ENCODE measurements around the gene SYT2.
"Not testable (repeated sequence)": the region's sequence is repeated elsewhere in the genome, so short reads cannot be mapped to it uniquely, and the experiment has no call there.

SYT2 gene

DNA sequence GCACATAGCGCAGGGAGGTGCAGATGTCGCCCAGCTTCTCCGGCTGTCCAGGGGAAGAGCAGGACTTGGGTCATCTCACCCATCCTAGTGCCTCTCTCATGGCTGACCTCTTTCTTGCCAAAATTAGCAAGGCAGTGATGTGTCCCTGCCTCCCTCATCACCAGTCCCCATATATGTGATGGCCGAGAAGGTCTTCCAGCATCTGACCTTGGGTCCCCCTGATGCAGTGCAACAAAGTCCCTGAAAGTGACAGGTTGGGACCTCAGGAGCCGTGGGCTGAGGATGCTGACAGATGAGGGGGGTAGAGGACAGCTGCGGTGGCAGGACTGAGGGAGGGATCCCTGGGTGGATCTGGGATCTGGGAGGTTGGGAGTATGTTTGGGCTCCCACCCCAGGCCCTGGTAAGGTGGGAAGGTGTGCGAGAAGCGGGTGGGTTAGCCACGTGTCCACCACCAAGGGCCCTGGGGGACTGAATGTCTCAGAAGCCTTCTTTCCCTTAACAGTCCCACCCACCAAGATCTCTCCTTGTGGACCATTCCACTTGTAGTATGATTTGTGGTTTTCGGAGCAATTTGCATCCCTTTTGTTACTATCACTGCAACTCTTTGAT, 109.7 kb downstream of the SYT2 start:
- DNase-seq (ENCODE audit: insufficient read length, low spot score), result no peak
- FAIRE-seq, result no peak

DNA sequence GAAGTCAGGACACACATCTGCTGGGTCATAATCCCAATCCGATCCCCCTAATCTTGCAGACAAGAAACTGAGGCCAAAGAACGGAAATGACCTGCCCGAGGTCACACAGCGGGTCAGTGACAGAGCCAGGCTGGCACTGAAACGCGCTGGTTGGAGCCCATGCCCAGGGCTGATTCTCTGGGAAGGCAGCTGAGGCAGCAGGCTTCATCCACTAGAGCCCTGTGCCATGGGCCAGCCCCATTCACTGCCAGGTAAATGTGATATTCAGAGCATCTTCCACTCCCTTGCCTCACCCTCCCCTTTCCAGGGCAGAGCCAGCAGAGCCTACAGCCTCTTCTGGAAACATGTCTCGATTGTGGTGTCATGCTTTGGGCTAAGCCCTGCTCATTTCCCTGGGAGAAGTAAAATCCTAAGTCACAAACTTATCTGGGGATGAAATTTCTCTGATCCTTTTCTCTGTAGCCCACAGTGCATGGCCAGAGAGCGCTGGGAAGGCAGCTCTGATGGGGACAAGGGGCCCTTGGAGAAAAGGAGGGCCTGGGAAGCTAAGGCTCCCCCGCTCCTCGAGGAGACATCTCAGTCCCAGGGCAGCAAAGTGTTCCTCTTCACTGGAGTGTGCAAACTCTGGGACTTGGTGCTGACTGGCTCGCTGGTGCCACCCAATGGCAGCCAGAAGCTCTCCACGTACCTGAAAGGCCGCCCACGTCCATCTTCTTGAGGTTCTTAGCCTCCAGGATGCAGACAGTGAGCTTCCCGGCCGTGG, 110.4 kb downstream of the SYT2 start:
- FAIRE-seq (peak; percentile 4), DNase-seq (ENCODE audit: insufficient read length, low spot score) (peak; percentile 58)

DNA sequence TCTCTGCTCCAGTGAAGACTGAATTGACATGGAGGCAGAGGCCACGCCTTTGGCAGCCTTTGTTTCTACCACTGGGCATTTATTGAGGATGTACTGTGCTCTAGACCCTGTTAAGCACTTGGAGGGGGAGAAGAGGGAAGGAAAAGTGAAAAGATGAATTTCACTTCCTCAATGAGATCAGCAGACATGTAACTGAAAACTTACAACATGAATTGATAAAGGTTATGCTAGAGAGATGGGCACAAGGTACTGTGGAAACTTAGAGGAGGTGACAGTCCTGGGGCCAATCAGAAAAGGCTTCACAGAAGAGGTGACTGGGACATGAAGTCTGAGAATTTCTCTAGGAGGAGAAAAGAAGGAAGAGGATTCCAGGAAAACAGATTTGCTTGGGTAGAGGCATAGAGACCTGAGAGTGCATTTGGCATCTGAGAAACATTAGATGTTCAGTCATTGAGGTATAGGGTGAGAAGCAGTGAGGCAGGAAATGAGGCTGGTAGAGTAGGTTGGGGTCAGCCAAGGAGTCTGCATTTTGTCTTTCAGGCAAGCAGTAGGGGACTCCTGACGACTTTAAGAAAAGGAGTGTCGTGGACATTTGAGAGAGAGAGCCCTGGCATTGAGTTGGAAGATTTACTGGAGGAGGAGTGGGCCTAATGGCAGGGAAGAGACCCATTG, 113.0 kb downstream of the SYT2 start:
- FAIRE-seq (no peak), DNase-seq (ENCODE audit: insufficient read length, low spot score) (no peak)

DNA sequence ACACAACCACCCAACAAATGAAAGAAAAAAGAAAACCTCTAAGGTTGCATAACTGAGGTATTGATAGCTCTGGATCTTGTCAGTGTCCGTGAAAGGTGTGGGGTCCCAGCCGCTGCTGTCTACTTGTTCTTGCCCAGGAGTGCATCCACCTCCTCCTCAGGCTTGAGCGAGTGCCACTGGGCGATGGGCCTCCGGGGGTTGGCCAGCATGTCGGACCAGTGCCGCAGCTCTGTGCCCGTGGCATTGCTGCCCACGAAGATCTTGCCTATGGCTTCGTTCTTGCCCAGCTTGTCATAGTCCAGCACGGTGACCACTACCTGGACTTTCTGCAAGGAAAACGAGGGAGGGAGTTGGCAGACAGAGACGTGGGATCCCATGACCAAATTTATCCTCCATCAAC, 113.6 kb downstream of the SYT2 start:
- FAIRE-seq (no peak), DNase-seq (ENCODE audit: insufficient read length, low spot score) (no peak)

DNA sequence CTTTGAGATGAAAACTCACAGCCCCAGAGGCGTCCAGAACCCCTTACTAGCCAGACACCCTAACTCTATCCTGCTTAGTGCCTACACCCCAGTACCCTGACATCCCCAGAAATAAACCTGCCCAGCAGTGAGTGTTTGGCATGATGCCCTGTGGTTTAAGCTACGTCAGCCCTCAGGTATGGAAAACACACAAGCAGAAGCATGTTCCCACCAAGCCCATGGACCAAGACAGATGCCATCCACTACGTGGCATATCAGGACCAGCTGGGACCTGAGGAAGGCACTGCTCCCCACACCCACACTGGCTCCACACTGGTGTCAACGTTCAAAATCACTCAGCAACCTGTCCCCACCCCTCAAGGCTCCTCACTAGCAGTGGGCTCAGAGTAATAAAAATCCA, 116.4 kb downstream of the SYT2 start:
- no peak for FAIRE-seq
- no peak for DNase-seq (ENCODE audit: insufficient read length, low spot score)

DNA sequence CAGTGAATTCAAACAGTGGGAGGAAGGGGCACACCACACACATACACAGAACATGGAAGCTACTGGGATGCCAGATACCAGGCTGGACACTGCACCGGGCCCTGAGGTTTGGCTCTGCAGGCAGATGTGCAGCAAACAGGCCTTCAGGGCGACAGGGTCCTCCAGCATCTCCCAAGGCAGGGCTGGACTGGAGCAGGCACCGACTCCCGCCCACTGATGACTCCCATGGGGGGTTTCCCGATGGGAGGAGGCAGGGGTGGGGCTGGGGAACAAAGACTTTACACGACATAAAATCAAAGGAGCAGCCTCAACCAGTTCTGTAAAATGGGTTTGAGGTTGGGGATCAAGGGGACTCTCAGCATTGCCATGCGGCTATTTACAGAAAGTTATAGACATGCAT, 118.1 kb downstream of the SYT2 start:
- DNase-seq (ENCODE audit: insufficient read length, low spot score), result no peak
- FAIRE-seq, result no peak

DNA sequence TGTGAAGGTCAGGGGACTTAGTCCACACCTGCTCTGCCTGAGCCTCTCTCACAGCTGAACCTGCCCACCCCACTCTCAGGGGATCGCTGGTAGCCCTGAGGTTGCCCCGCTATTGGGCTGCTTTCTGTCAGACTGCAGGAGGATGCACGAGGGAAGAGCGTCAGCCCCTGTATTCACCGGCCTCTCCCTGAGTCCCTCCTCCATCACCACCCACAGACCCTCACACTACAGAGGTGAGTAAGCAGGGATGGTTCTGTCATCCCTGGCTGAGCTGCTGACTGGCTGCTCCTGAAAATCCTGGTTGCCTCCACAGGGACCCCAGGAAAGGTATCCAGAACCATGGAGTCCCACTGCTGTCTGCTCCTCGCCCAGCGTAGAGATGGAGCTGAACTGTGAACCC, 118.7 kb downstream of the SYT2 start:
- no peak for DNase-seq (ENCODE audit: insufficient read length, low spot score)
- no peak for FAIRE-seq

DNA sequence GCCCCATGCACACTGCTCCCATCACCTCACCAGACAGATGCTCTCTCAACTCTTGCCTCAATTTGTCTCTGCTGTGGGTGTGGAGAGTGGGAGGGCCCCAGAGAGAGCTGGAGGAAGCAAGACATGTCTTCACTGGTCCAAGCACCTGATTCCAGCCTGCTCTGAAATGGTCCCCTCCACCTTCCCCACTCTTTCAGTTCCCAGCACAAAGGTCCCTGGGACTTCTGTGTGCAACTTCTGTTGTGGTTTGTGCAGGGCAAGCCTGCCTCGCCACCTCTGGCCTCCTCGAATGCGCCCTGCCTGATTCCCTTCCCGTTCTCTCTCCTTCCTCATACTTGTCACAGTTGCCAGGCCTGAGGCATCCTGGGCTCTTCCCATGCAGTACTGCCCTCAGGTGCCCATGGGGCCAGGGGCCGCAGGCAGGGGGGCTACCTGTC, 119.3 kb downstream of the SYT2 start:
- DNase-seq (ENCODE audit: insufficient read length, low spot score) (no peak), FAIRE-seq (no peak)

DNA sequence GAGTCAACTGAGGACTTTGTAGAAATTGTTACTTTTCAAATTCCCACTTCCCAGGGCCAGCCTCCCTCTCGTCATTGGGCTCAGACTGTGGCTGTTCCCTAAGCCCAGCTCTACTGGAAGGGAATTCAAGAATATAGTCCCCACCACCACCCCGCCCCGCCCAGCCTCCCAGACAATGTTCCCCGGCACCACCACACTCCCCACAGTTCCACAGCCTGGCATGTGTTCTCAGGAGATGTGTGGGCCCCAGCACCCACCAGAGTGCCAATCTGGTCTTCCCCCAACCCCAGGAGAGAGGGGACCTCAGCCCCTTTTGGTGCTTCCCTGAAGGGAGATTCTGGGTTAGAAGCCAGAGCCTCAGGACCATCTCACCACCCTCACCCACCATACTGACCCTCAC, 120.1 kb downstream of the SYT2 start:
- FAIRE-seq (no peak), DNase-seq (ENCODE audit: insufficient read length, low spot score) (no peak)

DNA sequence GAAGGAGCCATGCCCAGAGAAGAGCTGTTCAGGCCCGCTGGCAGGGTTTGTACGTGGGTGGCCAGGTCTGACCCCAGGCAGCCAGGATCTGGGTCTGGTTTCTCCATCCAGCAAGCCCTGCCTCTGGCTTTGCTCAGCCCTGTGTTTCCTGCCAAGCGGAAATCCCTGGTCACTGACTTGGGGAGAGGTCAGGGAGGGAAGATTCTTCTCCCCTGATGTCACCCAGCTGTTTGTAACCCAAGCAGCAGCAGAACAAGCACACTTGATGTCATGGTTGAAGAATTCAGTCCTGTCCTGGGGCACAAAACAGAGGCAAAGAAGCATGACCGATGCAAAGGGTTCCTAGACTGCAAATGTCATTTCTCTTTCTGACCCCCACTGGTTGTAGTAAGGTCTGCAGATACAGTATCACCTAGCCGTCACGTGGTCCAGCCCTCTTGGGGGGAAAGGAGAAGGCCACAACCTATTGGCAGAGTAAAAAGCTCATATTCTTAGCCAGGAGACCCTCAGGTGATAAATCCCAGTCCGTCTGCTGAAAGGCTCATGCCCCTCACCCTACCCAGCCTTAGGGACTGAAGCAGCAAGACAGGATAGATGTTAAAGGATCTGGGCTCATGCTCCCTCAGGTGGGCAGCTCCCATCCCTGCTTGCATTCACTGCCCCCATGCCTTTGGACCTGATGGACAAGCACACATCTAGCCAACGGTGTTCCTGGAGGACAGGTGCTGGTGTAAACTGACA, 120.9 kb downstream of the SYT2 start:
- no peak for FAIRE-seq
- no peak for DNase-seq (ENCODE audit: insufficient read length, low spot score)

DNA sequence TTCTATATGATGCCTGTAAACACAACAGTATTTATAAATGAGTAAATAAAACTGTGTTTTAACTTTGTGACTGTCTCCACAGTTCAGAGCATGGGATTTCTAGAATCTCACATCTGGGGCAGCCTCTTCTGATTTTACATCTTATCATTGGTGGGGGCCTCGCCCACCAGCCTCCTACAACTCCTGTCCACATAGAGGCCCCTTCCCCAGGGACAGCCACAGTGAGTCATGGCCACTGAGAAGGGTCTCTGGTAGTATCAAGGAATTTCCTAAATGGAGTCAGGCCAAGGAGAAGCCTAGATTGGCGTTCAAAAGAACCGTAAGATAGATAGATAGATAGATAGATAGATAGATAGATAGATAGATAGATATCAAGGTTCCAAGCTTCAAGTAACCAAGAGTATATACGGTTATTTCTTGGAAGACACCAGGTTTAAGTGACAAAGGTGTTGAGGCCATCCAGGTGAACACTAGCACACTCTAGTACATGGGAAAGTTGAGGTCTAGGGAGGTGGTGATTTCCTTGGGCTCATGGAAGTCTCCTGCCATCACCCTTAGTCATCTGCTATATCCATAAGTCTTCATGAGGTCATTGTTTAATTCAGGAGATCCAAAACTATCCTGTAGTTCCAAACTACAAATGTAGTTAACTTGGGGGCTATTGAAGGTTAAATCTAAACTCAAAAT, 121.6 kb downstream of the SYT2 start:
- no peak for DNase-seq (ENCODE audit: insufficient read length, low spot score)
- FAIRE-seq, result no peak

DNA sequence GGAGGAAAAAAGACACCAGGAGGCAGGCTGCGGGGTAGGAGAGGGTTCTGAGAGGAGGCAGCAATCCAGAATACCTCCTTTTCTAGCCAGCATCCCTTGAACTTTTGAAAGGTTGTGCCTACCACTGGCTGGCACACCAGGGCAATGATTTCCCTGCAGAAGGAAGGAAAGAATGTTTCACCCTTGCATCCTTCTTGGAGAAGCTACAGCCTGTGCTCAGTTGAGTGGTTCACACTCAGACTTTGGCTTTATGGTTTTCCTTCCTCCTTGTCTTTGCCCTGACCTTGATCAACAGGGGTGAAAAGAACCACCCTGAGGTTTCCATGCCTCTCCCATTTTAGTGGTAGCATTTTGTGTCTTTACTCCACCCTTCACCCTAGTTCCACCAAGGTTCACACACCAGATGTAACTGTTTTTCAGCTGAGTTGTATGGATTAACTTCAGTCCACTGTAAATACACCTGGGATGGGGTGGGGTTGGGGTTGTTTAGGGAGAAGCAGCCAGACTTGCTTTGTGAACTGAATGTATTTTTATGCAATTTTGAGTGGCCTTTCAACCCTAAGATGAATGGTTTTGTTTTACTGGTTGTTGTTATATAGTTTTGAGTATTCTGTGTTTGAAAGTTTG, 122.3 kb downstream of the SYT2 start:
- no peak for DNase-seq (ENCODE audit: insufficient read length, low spot score)
- no peak for FAIRE-seq

DNA sequence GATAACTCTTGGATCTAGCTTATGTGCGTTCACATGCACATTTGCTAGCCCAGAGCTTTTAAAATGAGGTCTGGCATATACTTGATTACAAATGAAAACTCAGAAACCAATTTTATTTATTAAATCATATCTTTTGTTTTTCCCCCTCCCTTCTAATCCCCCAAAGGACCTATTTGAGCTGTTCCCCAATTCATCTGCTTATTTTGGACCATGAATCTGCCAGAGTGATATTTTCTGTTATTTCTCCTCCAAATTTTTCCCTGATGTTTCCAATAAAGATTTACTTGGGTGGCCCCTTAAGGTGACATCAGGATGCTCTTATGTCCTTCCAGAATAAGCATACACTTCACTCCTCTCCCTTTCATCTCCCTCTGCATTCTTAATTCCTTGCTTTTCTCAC, 123.4 kb downstream of the SYT2 start:
- no peak for FAIRE-seq
- no peak for DNase-seq (ENCODE audit: insufficient read length, low spot score)

DNA sequence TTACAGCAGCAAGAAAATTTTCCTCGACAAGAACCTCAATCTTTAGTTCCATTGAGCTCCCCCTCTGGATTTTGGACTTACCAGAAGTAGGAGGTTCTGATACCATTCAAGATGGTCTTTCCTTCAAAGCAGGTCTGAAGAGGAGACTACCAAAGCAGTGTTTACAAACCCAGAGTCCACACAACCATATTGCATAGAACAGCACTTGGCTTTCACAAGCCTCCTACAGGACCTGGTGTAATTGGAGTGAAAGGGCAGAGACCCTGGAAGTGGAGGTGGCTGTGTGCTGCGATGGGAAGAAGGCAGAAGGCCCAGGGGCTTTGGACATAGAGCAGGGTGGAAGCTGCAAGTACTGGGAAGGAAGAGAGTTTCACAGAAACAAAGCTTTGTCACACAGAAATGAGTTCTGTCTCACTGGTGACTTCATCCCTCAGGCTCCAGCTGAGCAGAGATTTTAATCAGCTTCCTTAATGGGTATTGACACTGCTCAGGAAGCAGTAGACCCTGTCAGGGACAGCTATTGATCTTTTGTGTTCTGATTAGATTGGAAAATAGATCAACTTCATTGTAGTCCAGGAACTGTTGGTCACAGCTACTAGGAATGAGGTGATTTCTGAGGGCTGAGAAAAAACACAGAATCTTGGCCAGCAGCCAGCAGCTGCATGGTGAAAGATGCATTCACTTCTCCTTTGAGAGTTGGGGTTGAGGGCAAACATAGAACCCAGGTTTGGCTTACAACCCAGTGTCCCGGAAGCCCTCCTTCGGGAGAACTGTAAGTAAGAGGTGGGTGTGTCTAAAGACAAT, 124.0 kb downstream of the SYT2 start:
- DNase-seq (ENCODE audit: insufficient read length, low spot score) (peak; percentile 28), FAIRE-seq (peak; percentile 33)

DNA sequence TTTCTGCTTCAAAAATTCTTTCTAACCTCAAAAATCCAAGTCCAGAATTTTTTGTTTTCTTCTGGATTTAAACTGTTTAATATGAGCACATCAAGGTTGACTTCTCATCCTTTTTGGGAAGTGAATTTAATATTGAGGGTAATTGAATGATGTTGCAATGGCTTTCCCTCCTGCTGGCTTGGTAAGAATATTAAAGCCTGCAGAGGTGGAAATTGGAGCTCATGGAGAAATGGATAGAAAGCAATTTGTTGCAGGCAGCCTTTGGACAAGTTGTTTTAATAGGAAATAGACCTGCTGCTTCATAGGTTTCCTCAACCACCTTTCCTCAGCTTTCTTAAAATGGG, 124.7 kb downstream of the SYT2 start:
- FAIRE-seq (no peak), DNase-seq (ENCODE audit: insufficient read length, low spot score) (no peak)

DNA sequence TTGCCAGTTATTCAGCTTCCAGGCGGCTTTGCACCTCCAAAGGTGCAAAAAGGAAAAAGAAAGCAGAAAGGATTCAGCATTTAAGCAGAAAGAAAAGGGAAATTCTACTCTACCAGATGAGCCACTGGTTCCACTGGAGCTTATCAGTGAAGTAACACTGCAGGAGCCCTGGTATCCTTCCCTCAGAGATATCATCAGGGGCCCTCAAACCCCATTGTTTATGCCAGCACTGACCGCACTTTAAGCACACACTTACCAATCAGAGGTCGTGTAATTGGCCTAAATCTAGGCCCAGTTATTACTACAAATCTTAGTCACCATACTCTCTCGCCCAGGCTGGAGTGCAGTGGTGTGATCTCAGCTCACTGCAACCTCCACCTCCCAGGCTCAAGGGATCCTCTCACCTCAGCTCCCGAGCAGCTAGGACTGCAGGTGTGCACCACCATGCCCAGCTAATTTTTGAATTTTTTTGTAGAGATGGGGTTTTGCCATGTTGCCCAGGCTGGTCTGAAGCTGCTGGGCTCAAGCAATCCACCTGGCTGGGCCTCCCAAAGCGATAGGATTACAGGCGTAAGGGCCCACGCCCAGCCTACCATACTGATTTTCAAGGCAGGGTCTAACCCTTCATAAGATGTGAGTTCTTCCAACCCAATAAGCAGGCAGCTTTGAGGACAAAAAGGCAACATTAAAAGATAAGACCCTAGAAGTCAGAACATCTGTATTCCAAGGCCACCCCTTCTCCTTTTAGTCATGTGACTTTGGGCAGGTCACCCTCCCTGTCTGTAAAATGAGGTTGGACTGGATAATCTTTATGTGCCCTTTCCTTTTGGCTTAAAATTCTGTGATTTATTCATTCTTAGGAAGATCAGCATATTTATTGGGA, 125.3 kb downstream of the SYT2 start:
- DNase-seq (ENCODE audit: insufficient read length, low spot score) (no peak), FAIRE-seq (no peak)

DNA sequence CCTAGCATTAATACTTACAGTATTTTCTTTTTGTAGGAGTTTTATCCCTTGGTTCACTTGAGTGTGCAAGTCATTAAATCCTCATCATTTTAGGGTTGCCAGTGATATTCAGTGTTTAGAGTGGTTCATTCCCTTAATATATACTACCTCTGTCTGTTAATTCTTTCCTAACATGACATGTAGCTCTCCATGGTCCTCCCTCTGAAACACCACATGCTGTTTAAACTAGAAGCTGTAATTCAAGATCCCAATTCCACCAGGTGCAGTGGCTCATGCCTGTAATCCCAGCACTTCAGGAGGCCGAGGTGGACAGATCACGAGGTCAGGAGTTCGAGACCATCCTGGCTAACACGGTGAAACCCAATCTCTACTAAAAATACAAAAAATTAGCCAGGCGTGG, 127.9 kb downstream of the SYT2 start:
- FAIRE-seq; DNase-seq (ENCODE audit: insufficient read length, low spot score): not testable (repeated sequence)

DNA sequence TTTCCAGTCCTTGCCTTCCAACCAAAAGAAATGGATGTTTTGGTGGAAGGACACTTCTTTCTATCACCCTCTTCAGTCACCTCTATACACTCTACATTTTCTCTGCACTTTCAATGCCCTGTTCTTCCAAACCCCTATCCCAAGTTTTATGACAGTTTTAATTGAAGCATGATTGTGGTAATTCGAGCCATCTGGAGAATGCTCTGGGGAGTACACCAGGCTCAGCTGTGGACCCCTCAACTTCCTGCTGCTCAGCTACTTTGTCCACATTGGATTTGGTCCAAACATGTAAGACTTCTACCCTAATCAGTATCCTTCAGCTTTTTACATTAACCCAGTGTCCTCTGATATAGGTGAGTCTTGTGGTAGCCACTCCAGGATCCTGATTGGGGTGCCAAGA, 129.6 kb downstream of the SYT2 start:
- no peak for FAIRE-seq
- DNase-seq (ENCODE audit: insufficient read length, low spot score), result no peak

DNA sequence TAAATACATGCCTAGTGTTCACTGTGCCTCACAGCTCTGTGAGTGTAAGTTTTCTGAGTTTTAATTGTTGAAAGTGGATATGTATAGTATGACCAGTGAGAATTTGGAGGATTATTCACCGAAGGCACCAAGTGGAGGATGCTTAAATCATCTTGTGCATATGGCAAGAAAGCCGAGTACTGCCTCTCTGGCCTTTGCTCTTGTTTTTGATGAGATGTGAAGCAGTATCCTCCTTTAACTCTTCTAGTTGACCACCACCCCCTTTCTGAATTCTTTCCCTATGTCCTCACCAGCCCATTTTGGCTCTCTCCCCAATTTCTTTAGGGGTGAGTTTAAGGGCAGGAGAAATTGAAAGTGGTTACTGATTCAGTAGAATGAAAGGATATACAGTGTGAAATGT, 130.4 kb downstream of the SYT2 start:
- FAIRE-seq, result no peak
- no peak for DNase-seq (ENCODE audit: insufficient read length, low spot score)
